HG02884 (cell line): ENCODE measurements around the gene NCAM1.

ENCODE experiments used
- ATAC-seq: cut with Tn5 transposase; IDR thresholded peaks from one replicate; pipeline ENCODE4 v1.9.1; 2021; ENCODE audit warnings: mild to moderate bottlenecking, moderate library complexity; ENCODE audit not compliant: unreplicated experiment

NCAM1 gene

GRCh38 chr11:113083571-113083970, 122.4 kb downstream of the NCAM1 start:
- no peak for ATAC-seq

GRCh38 chr11:113084297-113084696, 123.1 kb downstream of the NCAM1 start:
- ATAC-seq = no peak

DNA sequence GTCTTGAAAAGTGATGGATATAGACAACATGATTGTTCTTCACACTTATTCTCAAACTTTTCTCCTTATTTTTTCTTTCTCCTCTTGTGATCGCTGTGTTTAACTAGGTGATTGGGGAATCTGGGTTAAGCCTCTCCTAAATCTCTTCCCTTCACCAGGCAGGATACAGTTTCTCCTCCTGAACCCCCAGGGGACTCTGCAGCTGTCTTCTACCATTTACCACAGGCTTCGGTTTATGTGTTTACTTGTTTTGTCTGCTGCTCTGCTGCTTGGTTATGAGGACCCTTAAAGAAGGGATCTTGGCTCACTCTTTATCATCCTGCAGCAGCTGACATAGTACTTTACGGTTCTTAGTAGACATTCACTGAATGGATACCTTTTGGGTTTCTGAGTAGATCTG, 124.2 kb downstream of the NCAM1 start:
- ATAC-seq = no peak

DNA sequence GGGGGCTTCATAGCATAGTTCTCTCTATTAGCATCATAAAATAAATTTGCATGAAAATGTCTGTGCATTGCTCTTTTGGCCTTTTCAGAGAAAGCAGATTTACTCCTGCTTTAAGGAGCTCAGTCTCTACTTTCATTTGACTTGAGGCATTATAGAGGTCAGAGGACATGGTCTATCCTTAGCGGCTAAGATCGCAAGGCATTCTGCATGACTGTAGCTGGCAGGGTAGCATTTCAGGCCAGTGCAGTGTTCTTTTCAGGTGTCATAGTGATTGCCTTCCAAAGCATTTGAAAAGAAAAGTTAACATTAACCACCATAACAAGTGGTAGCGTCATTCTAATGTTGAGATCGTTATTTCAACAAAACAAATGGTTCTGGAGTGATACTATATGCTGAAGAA, 126.5 kb downstream of the NCAM1 start:
- no peak for ATAC-seq

DNA sequence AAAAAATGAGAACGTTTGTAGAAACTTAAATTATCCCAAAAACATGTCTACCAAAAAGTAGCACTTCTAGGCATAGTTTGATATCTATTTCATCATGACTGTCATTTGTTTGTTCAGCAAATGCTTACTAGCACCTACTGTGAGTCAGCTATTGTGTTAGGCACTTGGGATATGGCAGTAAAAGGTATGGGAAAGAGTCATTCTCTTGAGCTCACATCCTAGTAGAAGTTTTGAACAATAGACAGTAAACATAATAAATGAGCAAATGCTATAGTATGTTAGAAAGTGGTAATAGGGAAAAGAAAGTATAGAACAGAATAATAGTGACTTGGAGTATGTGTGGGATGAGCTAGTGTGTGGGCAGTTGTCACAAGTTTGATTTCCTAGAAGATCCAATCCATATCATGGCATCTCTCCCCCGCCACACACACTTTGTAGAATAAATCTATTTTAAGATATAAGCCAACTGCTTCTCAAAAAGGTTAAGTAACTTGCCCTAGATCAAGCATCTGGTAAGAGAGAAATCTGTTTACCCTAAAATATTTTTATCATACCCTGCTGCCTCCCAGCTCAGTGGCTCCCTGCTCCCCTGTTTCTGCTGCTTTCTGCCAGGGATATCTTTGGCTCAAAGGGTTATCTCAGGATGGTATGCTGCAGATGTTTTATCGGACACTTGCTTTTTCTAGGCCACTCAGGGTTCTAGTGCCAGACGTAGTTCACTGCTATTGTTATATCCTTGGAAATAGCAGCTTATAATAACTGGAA, 129.7 kb downstream of the NCAM1 start:
- ATAC-seq = no peak

GRCh38 chr11:113091481-113091780, 130.2 kb downstream of the NCAM1 start:
- no peak for ATAC-seq

DNA sequence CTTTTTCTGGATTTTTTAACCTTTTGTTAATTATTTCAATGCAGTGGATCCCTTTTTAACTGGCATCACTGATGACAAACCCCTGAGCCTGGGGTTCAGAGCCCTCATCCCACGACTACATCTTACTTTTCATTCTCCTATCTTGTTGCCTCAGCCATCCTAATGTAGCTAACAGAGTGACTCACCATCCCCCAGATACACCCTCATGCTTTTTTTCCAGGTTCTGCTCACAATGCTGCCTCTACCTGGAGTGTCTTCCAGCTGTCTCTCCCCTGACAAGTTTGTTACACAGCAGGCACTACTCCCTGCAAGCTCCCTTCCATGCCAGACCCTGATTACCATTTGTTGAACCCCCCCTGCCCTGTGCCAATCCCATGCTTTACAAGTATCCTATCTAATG, 135.4 kb downstream of the NCAM1 start:
- ATAC-seq = no peak

- ATAC-seq = no peak
These were observed 142.9 kb downstream of the NCAM1 start for GRCh38 chr11:113103932-113104690.

GRCh38 chr11:113104691-113105251, 143.6 kb downstream of the NCAM1 start:
- no peak for ATAC-seq

DNA sequence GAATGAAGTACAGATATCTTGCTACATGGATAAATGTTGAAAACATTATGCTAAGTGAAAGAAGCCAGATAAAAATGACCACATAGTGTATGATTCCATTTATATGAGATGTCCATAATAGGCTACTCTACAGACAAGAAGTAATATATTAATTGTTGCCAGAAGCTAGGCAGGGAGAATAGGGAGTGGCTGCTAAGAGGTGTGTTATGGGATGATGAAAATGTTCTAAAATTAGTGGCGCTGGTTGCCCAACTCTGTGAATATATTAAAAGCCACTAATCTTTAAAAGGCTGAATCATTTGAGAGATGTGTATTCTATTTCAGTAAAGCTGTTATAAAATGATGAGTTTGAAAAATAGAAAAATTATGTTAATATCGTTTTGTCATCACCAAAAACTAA, 144.4 kb downstream of the NCAM1 start:
- ATAC-seq = no peak

DNA sequence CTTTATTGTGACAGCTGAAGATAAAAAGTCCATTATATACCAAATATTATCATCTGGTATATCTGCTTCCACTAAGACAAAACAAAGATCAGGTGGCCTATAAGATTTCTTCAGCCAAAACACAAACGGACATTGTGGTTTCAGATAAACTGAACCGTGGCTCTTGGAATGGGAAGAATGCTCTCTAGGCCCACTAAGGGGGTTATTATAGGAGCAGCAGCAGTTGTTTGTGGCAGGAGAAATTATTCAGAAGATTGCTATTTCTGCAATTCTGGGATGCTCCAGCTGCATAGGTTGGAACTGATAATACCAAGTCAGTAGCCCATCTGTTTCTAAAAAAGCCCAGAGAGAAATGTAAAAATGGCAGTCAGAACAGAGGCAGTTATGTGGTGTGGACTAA, 145.3 kb downstream of the NCAM1 start:
- no peak for ATAC-seq

DNA sequence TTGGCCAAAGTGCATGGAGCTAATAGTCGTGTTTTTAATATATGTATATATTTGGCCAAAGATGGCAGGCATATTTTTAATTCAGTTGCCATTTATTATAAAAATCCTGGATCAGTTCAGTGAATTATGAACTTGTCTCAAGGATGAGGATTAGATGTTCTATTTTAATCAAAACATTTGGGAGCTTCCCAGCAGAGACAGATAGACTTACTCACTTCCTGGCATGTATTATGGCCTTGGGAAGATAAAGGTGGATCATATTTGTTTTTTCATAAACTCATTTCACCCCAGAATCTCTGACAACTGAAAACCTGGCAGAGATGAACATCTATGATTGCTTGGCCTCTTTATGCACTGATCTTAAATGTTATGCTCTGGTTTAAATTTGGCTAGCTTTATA, 148.8 kb downstream of the NCAM1 start:
- no peak for ATAC-seq

GRCh38 chr11:113111156-113111555, 149.9 kb downstream of the NCAM1 start:
- no peak for ATAC-seq

DNA sequence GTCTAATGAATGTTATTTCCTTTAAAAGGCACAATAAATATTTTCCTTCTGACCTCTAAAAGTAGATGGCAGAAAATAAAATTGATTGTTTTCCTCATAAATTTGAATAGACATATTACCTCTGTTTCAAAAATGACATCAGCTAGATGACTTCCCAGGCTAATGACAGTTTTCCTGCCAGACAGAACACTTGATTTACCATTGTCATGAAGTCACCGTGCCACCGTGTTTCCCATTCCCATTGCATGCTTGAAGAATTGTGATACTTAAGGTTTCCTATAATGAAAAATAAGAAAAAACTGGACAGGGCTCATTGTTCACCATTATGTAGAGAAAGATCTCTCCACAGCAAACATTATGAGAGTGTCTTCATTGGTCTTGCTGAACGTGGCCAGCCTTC, 151.1 kb downstream of the NCAM1 start:
- ATAC-seq = no peak

DNA sequence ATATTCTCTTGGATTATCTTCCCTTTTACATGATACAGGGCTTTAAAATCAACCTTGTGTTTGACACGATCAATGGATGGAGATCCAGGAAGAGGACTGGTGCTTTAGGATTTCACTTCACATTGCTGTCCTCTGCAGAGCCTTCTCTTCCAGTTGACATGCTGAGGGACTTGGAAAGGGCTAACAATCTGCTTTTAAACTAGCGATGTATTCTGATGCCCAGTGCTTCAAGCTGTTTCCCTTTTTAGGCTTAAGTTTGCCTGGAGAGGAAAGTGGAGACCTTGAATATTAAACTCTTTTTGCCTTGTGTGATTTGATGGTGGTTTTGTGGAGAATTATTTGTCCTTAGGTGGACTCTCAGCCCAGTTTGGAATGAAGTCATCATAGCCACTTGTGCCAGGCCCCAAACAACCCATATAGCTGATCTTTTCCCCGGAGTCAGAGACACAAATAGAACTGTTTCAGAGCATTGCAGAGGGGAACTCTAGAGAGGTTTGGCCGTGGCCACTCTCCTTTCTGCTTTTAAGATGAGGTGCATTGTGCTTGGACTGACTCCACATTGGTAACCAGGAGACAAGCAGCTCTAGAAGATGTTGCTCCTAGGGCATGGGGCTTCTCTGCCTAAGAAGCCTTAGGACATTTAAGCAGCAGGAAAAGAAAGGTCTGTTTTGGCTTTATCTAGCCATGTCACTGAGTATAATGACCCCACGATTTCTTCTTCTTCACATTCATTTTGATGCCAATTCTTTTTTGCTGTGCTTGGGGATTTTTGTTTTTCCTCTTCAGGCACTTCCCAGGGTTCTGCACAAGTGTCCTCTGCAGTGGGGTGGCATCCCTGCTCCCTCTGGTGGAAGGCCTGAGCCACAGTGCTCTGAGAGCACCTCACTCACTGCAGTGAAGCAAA, 152.8 kb downstream of the NCAM1 start:
- ATAC-seq = no peak

DNA sequence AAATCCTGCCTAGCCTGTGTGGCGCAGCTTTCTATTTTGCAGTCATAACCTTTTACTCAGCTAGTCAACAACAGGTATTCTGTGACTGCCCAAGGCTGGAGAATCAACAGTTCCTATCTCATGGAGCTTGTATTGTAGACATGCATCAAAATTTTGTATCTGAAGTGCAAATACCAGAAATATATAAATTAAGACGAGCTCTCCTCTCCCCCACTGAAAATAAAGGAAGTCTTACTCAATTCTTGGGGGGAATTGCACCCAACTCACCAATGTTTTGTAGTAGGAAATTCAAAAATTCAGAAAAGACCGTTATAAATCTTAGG, 153.4 kb downstream of the NCAM1 start:
- ATAC-seq = no peak

GRCh38 chr11:113118104-113118503, 156.9 kb downstream of the NCAM1 start:
- ATAC-seq = no peak

DNA sequence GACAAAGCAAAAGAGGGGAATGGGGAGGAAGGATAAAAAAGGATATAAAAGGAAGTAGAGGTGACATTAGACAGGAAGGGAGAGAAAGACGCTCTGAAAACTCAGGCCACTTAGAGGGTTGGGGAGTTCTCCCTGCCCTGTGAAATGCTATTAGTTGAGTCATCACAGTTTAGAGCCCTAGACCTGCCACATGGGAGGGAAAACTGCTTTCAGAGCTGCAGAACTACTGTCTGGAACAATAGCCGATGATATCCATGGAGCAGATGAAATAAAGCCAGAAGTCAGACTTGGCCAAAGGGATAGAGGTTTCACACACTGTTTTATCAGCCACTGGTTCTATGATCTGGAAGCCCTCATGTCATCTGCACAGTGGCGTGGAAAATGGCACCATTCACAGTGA, 157.9 kb downstream of the NCAM1 start:
- ATAC-seq = no peak

GRCh38 chr11:113119966-113120736, 158.9 kb downstream of the NCAM1 start:
- no peak for ATAC-seq

DNA sequence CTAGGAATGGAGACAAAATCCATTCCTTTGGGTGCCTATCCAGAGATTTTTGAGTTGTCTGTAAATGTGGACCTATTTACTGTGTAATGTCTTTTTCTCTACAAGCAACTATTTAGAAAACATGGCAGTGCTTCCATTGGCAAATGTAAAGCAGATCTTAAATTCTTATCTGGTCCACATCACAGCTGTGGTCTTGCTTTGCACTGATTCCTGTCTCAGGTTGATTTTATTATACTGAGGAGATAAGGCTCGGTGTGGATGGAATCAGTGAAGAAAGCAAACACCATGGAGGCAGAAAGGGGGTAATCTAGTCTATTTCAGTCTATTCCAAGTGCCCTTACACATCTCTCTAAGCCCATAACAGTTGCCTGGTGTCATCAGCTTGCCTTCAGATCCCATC, 160.5 kb downstream of the NCAM1 start:
- no peak for ATAC-seq

GRCh38 chr11:113124006-113124405, 162.8 kb downstream of the NCAM1 start:
- ATAC-seq = no peak
